ENCODE measurements around the gene RUNDC1.

Gene RUNDC1

DNA sequence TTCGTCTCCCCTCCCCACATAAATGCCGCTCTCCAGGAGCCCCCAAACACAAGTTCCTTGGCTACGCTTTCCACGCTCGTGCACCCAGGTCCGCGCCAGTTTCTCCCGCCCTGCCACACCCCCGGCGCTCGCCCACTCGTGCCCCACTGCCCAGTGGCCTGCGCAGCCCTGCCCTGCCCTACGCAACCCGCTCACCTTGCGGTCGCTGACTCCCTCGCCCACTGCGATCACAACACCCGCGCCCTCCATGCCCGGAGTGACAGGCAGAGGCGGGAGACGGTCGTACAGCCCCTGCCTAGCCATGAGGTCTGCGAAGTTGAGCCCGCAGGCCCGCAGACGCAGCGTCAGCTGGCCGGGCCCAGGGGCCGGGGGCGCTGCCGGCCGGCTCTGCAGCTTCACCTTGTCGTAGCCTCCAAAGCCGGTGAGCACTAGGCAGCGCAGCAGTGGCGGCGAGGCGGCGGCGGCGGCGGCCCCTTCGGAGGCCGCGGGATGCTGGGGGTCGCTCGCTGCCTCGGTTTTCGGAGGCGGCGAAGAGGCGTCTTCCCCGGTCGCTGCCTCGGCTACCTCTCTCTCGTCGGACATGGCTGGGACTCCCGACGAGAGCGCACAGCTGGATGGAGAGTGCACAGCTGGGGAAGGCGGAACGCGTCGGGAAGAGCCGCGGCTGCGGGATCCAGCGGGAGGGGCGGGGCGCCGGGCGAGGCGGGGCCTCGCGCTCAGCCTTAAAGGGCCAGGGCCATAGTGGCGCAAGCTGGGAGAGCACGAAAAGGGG lies 41.6 kb downstream of the RUNDC1 start, which contains the start of gene VAT1:
Gene VAT1, minus strand, starts transcription at position 645 of the 772 bp plus-strand sequence. Its CDS starts 63 bp downstream, at position 582.
- TF ChIP-seq POLR2A (IDR thresholded peaks at IDR 0.05; ENCODE audit: low read depth, low read length) = no peak
- no peak for TF ChIP-seq TAF1 (IDR thresholded peaks at IDR 0.05; ENCODE audit: borderline replicate concordance, low read depth, low read length)
- no peak for TF ChIP-seq POLR2AphosphoS5 (IDR thresholded peaks at IDR 0.05; ENCODE audit: low read depth, low read length)
- peak; percentile 96 for FAIRE-seq
- peak; percentile 75 for DNase-seq (ENCODE audit: insufficient read length)

DNA sequence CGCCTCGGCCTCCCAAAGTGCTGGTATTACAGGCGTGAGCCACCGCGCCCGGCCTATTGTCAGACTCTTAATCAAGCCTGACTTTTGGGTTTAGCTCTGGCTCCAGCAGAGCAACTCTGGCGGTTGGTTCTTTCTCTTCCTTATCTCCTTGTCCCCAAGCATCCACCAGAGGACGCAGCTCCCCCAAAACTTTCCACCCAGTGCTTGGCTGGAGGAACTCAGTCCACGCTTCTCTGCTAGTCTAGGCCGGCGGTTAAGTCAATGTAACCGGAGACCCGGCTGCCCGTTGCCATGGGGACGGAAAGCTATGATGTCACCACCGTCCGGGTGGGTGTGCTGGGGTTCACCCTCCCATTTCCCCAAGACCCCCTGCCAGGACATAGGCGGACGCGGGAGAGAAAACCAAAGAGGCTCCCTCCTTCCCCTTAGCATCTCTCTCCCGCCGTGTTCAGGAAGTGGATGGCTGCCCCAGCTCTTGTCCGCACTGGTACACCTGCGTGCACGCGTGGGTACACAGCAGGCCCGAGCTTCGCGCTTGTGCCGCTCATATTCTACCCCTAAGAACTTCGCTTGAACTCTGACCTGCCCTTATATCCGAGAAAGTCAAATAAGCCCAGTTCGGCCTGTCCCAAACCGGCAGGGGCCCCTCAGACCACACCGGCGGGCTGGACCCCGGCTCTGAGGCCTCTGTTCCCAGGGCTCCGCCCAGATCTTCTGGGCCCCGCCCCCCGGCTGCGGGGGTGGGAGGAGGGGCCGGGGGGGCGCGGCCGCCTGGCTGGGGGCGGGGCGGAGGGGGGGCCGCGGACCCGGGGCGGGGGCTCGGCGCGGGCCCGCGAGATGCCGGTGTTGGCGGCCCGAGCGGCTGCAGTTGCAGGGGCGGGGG lies 44.3 kb downstream of the RUNDC1 start, which contains the start of gene RND2:
Gene RND2, plus strand, starts transcription at position 825 of the 883 bp plus-strand sequence. CDS start 117 bp downstream, outside the sequence.
- TF ChIP-seq POLR2AphosphoS5 (IDR thresholded peaks at IDR 0.05; ENCODE audit: low read depth, low read length) (no peak), POLR2A (IDR thresholded peaks at IDR 0.05; ENCODE audit: low read depth, low read length) (no peak), TAF1 (IDR thresholded peaks at IDR 0.05; ENCODE audit: borderline replicate concordance, low read depth, low read length) (no peak)
- peak; percentile 88 for FAIRE-seq
- DNase-seq (ENCODE audit: insufficient read length) = peak; percentile 89

DNA sequence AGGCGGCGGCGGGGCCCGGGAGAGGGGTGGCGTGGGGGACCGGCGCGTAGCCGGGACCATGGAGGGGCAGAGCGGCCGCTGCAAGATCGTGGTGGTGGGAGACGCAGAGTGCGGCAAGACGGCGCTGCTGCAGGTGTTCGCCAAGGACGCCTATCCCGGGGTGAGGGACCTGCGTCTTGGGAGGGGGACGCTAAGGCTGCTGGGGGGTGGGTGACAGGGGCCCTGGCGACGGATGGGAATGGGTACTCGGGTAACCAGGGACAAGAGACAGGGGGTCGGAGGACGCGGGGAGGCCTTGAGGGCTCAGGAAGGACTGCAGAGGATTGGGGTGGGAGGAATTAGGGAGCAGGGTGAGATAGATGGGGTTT lies 44.9 kb downstream of the RUNDC1 start:
- no peak for DNase-seq (ENCODE audit: insufficient read length)
- no peak for TF ChIP-seq TAF1 (IDR thresholded peaks at IDR 0.05; ENCODE audit: borderline replicate concordance, low read depth, low read length)
- TF ChIP-seq POLR2AphosphoS5 (IDR thresholded peaks at IDR 0.05; ENCODE audit: low read depth, low read length) = no peak
- TF ChIP-seq POLR2A (IDR thresholded peaks at IDR 0.05; ENCODE audit: low read depth, low read length) = no peak

DNA sequence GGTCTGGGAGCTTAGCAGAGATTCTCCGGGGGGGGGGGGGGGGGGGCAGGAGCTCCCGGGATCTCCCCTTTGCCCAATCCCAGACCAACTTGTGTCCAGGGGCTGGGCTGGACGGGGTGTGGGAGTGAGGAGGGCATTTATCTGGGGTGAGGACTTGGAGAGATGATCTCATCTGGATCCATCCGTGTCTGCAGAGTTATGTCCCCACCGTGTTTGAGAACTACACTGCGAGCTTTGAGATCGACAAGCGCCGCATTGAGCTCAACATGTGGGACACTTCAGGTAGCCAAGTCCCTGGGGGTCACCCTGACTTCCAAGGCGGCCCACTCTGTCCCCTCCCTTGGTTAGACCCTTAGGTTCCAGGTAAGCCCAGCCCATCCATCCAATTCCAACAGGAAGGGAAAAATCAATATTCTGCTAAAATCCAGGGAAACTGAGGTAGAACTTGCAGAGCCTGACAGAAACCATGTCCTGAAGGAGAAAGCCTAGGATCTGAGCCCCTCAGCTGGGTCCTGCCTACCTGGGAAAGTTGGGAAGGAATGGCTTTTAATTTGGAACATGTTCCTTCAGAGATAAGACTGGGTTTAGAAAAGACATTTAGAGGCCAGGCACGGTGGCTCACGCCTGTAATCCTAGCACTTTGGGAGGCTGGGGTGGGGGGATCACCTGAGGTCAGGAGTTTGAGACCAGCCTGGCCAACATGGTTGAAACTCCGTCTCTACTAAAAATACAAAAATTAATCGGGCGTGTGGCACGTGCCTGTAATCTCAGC lies 45.6 kb downstream of the RUNDC1 start:
- FAIRE-seq (no peak), DNase-seq (ENCODE audit: insufficient read length) (no peak)
- TF ChIP-seq TAF1 (IDR thresholded peaks at IDR 0.05; ENCODE audit: borderline replicate concordance, low read depth, low read length) = no peak
- TF ChIP-seq POLR2A (IDR thresholded peaks at IDR 0.05; ENCODE audit: low read depth, low read length) = no peak
- no peak for TF ChIP-seq POLR2AphosphoS5 (IDR thresholded peaks at IDR 0.05; ENCODE audit: low read depth, low read length)

More for the DNA sequence above, 44.9 kb downstream of the RUNDC1 start:
- FAIRE-seq = no peak

DNA sequence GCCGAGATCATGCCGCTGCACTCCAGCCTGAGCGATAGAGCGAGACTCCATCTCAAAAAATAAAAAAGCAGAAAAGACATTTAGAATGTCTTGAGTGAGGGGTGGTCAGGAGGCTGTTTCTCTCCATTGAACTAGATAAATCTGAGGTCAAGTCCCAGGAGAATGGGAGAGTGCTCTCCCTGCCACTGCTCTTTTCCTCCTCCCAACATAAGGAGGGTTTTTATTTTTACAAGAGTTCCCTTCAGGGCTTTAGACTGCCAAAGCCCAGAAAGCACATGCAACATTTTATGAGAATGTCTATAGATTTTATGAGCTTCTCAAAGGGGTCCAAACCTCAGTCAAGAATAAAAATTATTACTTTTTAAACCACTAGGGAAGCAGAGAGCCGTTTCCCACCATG lies 46.2 kb downstream of the RUNDC1 start:
- FAIRE-seq (no peak), DNase-seq (ENCODE audit: insufficient read length) (no peak)
- TF ChIP-seq POLR2AphosphoS5 (IDR thresholded peaks at IDR 0.05; ENCODE audit: low read depth, low read length) (no peak), TAF1 (IDR thresholded peaks at IDR 0.05; ENCODE audit: borderline replicate concordance, low read depth, low read length) (no peak), POLR2A (IDR thresholded peaks at IDR 0.05; ENCODE audit: low read depth, low read length) (no peak)

DNA sequence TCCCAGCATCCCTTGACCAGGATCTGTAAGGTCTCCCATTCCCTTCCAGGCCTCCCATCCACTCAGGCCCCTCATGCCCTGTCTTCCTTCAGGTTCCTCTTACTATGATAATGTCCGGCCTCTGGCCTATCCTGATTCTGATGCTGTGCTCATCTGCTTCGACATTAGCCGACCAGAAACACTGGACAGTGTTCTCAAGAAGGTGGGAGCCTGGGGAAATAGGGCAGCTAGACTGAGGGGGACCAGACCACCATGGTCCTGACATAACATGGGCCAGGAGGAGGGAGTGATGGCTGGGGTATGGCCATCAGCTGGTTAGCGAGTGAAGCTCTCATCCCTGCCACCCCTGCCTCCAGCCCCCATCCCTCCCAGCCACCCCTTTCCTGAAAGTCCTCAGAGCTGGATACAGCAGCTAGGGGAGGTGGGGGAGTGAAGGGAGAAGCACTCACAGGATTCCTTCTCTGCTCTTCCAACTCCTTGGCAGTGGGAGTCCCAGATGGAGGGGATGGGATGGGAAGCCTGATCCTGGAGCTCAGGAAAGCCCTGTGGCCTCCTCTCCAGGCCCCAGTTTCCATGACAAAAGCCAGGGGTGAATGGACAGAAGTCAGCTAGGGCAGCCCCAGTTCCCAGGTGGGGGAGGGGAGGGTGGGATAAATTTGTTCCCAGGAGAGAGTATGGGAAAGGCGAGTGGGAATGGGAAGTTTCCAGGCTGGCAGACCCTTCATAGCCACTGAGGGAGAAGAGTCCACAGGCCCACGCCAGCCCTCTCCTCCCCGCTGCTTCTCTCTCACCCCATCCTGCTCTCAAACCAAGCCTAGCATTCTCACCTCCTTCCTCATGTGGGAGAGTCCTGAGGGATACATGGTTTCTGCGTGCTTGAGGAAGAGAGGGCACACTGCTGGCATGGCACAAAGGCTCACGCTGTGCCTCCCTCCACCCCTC lies 47.0 kb downstream of the RUNDC1 start:
- DNase-seq (ENCODE audit: insufficient read length) (no peak), FAIRE-seq (no peak)
- TF ChIP-seq POLR2A (IDR thresholded peaks at IDR 0.05; ENCODE audit: low read depth, low read length) (no peak), POLR2AphosphoS5 (IDR thresholded peaks at IDR 0.05; ENCODE audit: low read depth, low read length) (no peak), TAF1 (IDR thresholded peaks at IDR 0.05; ENCODE audit: borderline replicate concordance, low read depth, low read length) (no peak)

DNA sequence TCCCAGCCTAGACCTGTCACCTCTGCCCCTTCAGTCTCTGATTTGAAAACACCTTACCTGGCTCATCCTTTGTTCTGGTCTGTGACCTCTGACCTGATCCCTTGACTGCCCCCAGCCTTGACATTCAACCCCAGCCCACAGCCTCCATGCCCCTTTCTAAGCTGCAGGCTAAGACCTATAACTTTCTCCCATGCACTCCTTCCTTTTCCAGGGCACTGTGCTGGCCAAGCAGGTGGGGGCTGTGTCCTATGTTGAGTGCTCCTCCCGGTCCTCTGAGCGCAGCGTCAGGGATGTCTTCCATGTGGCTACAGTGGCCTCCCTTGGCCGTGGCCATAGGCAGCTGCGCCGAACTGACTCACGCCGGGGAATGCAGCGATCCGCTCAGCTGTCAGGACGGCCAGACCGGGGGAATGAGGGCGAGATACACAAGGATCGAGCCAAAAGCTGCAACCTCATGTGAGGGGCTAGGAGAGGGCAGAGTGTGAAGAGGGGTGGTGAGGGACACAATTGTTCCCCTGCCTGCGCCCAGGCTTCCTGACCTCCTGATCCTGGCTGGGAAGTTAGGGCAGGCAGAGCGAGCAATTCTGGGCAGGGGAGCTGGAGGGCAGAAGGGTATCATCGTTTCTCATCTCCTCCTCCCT lies 48.0 kb downstream of the RUNDC1 start:
- DNase-seq (ENCODE audit: insufficient read length) = no peak
- TF ChIP-seq POLR2AphosphoS5 (IDR thresholded peaks at IDR 0.05; ENCODE audit: low read depth, low read length) (no peak), POLR2A (IDR thresholded peaks at IDR 0.05; ENCODE audit: low read depth, low read length) (no peak)
- no peak for FAIRE-seq

DNA sequence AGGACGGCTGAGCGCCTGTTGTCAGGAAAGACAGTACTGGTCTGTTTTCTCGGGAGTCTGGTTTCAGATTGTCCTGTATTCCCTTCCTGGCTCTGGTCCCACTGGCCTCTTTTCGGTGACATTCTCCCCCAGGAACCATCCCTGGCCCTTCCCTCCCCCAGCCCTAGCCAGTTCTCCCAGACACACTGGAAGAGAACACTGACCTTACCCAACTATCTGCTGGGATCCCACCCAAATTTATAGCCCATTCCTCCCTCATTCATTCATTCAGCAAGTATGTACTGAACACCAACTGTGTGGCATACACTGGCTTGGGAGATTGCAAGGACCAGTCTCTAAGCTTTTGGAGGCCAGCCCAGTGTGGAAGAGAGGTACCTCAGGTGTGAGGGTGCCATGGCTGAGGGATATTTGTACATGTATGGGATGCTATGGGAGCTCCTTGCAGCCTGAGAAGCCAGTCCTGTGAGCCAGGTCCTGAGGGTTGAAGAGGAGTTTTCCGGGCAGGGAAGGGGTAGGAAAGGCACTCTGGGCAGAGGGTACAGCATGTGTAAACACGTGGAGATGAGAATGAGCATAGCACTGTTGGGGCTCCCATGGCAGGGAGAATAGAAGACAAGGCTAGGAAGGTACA lies 49.9 kb downstream of the RUNDC1 start:
- FAIRE-seq = no peak
- DNase-seq (ENCODE audit: insufficient read length) = no peak
- TF ChIP-seq POLR2A (IDR thresholded peaks at IDR 0.05; ENCODE audit: low read depth, low read length) = no peak

DNA sequence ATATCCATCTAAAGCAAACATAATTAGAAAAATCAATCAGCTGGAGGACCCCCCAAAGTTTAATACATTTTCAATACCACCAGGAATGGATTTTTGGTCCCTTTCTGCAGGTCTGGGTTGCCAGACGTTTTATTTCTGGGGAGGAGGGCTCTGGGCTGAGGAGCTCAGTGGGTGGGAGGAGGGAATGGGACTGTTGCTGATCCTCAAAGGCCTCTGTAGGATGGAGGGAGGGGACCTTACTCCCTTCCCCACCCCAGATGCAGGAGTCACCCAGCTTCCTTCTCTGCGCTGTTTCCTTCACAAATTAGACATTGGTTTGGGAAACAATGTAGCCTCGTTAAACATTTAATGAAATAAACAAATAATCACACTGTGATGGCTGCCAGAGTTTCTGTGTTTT lies 51.3 kb downstream of the RUNDC1 start:
- DNase-seq (ENCODE audit: insufficient read length) = no peak
- TF ChIP-seq POLR2AphosphoS5 (IDR thresholded peaks at IDR 0.05; ENCODE audit: low read depth, low read length) = no peak
- TF ChIP-seq TAF1 (IDR thresholded peaks at IDR 0.05; ENCODE audit: borderline replicate concordance, low read depth, low read length) = no peak
- no peak for TF ChIP-seq POLR2A (IDR thresholded peaks at IDR 0.05; ENCODE audit: low read depth, low read length)
- no peak for FAIRE-seq
